ENCODE data around the gene SLC30A5. TPM values are rescaled to one million over a fixed set of nuclear protein-coding genes. Genes with fewer than 3 reads are reported as not detected.

SLC30A5 gene
- total and polyA plus RNA-seq, 2 of the 13 experiments (the other 11 are each of a cell fraction or from before 2014, with no cell fraction given): 46.0 to 53.6 TPM

DNA sequence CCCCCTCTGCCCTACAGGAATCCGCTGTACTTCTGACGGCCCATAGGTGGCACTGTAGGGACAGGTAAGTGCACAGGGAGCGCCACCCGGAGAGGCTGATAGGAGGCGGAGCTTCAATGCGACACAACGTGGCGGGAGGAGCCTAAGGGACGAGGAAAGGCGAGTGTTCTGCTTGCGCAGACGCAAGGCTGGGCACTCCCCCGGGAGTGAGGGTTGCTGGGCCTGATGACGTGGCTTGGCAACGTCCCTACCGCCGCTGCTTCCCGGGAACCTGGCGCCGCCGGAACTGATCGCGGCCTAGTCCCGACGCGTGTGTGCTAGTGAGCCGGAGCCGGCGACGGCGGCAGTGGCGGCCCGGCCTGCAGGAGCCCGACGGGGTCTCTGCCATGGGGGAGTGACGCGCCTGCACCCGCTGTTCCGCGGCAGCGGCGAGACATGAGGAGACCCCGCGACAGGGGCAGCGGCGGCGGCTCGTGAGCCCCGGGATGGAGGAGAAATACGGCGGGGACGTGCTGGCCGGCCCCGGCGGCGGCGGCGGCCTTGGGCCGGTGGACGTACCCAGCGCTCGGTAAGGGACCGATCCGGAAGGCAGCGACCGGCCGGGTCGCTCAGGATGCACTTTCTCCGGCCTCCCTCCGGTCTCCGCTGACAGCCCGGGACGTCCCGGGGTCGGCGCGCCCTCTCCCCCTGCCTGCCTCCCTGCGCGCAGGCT, at the start of gene SLC30A5 (continued):
- TF ChIP-seq TOPORS (CRISPR knock-in tag; IDR thresholded peaks at IDR 0.05) (peak; percentile 33; the same call in 1 of the 2 replicates), ZNF503 (CRISPR knock-in tag; IDR thresholded peaks at IDR 0.05) (no peak), TBL1XR1 (IDR thresholded peaks at IDR 0.05; ENCODE audit: borderline replicate concordance, low read length, partially characterized antibody) (peak; percentile 58), ZNF263 (CRISPR knock-in tag; IDR thresholded peaks at IDR 0.05) (no peak), ZBTB33 (CRISPR knock-in tag; IDR thresholded peaks at IDR 0.05) (no peak), ZNF556 (CRISPR knock-in tag; IDR thresholded peaks at IDR 0.05; ENCODE audit: borderline replicate concordance) (no peak; the same call in 1 of the 2 replicates), REST (IDR thresholded peaks at IDR 0.05; ENCODE audit: borderline replicate concordance in 1 of 2, low read depth in 1 of 2, low read length in 2 of 2) (no peak; a peak in 1 of 4 replicates), TFAP4 (IDR thresholded peaks at IDR 0.05; ENCODE audit: borderline replicate concordance, low read depth) (peak; percentile 11; the same call in 1 of the 2 replicates), MED1 (CRISPR knock-in tag; IDR thresholded peaks at IDR 0.05) (0 out of 2 replicates have a peak, but pooled peaks have one; percentile 52), XBP1 (CRISPR knock-in tag; IDR thresholded peaks at IDR 0.05) (peak; percentile 96), ZNF260 (CRISPR knock-in tag; IDR thresholded peaks at IDR 0.05; ENCODE audit: borderline replicate concordance, low read depth) (no peak), ZFAT (CRISPR knock-in tag; conservative IDR thresholded peaks at IDR 0.05) (no peak), ATF1 (CRISPR knock-in tag; IDR thresholded peaks at IDR 0.05) (peak; percentile 67; the same call in 1 of the 2 replicates), SP2 (CRISPR knock-in tag; IDR thresholded peaks at IDR 0.05) (no peak)
- TF ChIP-seq, protein P1, sequence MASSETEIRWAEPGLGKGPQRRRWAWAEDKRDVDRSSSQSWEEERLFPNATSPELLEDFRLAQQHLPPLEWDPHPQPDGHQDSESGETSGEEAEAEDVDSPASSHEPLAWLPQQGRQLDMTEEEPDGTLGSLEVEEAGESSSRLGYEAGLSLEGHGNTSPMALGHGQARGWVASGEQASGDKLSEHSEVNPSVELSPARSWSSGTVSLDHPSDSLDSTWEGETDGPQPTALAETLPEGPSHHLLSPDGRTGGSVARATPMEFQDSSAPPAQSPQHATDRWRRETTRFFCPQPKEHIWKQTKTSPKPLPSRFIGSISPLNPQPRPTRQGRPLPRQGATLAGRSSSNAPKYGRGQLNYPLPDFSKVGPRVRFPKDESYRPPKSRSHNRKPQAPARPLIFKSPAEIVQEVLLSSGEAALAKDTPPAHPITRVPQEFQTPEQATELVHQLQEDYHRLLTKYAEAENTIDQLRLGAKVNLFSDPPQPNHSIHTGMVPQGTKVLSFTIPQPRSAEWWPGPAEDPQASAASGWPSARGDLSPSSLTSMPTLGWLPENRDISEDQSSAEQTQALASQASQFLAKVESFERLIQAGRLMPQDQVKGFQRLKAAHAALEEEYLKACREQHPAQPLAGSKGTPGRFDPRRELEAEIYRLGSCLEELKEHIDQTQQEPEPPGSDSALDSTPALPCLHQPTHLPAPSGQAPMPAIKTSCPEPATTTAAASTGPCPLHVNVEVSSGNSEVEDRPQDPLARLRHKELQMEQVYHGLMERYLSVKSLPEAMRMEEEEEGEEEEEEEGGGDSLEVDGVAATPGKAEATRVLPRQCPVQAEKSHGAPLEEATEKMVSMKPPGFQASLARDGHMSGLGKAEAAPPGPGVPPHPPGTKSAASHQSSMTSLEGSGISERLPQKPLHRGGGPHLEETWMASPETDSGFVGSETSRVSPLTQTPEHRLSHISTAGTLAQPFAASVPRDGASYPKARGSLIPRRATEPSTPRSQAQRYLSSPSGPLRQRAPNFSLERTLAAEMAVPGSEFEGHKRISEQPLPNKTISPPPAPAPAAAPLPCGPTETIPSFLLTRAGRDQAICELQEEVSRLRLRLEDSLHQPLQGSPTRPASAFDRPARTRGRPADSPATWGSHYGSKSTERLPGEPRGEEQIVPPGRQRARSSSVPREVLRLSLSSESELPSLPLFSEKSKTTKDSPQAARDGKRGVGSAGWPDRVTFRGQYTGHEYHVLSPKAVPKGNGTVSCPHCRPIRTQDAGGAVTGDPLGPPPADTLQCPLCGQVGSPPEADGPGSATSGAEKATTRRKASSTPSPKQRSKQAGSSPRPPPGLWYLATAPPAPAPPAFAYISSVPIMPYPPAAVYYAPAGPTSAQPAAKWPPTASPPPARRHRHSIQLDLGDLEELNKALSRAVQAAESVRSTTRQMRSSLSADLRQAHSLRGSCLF (CRISPR knock-in tag; IDR thresholded peaks at IDR 0.05; ENCODE audit: borderline replicate concordance): no peak
